GM10266 (cell line): ENCODE results near the gene SLC23A2.

Experiments used
- DNase-seq: peaks from one replicate; pipeline ENCODE4 v3.0.0; 2012; ENCODE audit errors: extremely low spot score
- CTCF ChIP-seq: IDR thresholded peaks from 2 replicates; pipeline ENCODE4 v1.5.1; 2012; ENCODE audit warnings: mild to moderate bottlenecking, low read depth; ENCODE audit not compliant: control insufficient read depth, insufficient read depth; ENCODE audit errors: missing control alignments

The SLC23A2 gene

GRCh38 chr20:4901031-4901818, 100.1 kb downstream of the SLC23A2 start:
- no peak for TF ChIP-seq CTCF
- DNase-seq = no peak

DNA sequence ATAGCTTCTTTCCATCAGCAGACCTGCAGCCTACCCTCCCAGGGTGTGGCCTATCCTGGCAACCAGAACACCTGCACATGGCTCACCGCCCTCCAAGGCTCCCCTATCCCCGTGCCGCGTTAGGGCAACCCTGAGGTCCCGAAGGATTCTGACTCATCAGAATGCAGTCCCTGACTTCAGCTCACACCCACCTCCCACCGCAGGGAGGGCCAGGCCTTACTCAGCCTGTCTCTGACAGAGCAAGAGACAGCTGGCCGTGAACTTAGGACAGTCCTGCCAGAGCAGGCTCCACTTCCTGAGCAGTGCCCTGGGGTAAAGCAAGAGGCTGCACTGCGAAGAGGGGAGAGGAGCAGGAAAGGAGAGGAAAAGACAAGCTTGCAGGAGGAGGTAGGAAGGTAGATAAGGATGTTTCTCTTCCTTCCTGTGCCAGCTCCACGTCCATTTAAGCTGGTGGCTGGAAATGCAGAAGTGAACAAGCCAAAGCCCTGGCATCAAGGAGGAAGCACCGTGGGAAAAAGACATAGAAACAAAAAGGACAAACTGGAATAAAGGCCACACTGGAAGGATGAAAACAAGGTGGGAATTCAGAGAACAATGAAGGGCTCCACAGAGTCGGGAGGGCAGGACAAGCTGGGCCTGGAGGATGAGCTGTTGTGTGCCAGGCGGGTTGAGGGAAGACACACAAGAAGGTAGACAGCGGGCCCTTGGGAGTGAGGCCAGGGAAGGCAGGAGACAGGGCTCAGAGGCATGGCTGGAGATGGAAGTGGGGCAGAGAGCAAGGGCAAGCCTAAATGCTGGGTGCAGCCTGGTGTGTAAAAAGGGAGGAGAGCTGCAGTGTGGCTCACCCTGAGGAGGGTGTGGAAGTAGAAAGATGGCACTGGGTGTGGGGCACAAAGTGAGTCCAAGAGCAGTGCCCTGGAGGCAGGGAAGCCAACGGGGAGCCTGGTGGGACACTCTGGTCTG, 102.7 kb downstream of the SLC23A2 start:
- TF ChIP-seq CTCF = no peak
- no peak for DNase-seq

DNA sequence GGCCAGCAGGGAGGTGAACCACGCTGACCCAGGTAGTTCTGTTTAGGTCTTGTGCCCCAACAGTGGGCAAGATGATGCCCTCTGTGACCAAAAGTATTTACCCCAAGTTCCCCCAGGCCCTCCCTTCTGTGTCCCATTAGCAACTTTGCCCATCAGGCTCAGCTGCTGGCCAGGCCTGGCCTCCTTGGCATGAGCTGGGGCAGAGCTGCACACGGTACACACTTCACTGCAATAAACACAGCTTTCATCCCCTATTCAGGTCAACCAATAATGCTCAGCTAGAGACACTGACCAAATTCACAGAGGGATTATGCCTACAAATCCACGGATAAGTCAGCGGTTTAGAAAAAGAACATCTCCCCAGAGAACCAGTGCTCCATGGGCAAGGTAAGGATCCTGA, 103.7 kb downstream of the SLC23A2 start:
- no peak for TF ChIP-seq CTCF
- DNase-seq = no peak

- TF ChIP-seq CTCF = peak; percentile 15
- no peak for DNase-seq
Observed at GRCh38 chr20:4896971-4897497, 104.3 kb downstream of the SLC23A2 start.

DNA sequence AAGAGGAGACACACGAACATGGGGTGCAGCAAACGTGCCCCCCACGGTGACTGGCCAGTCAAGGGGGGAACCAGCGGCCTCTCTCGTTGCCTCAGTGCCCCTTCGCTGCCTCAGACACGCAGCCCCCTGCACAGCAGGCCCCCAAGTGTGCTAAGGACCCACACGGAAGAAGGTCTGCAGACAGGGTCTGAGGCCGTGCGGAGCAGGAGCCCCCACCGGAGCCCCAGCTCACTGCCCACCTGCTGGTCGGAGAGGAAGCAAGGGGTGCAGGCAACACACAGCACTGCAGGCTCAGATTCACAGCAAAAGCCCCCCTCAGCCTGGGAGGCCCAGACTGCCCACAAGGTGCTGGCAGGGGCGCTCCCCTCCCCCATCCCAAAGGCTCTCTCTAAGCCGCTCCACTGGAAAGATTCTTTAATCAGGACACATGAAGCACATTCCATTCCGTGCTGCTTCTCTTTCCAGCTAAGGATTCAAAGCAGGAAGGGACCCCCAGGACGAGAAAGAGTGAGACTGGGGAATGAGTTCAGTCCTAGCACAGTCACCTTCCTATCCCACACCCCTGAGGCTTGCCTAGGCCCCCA, 105.1 kb downstream of the SLC23A2 start:
- DNase-seq = no peak
- TF ChIP-seq CTCF = no peak

GRCh38 chr20:4894981-4895381, 106.3 kb downstream of the SLC23A2 start:
- DNase-seq = no peak
- TF ChIP-seq CTCF = no peak
